ENCODE measurements around the gene POMGNT2.

- TF ChIP-seq POLR2A (IDR thresholded peaks at IDR 0.05; ENCODE audit: low read depth, low read length): no peak
- no peak for TF ChIP-seq TAF1 (IDR thresholded peaks at IDR 0.05; ENCODE audit: borderline replicate concordance, low read depth, low read length)
- no peak for TF ChIP-seq POLR2AphosphoS5 (IDR thresholded peaks at IDR 0.05; ENCODE audit: low read depth, low read length)
These were observed 11.0 kb downstream of the POMGNT2 start for GRCh38 chr3:43094851-43095250.
